ENCODE data around the gene SMYD2.

- TF ChIP-seq POLR2AphosphoS5 (IDR thresholded peaks at IDR 0.05; ENCODE audit: low read depth) (no peak), JUNB (IDR thresholded peaks at IDR 0.05; ENCODE audit: unreplicated experiment) (no peak), CTCF (conservative IDR thresholded peaks at IDR 0.05; ENCODE audit: low read depth in 2 of 2) (no peak), REST (IDR thresholded peaks at IDR 0.05; ENCODE audit: unreplicated experiment) (no peak), CREB1 (CRISPR knock-in tag; IDR thresholded peaks at IDR 0.05; ENCODE audit: low read depth) (no peak), EZH2phosphoT487 (IDR thresholded peaks at IDR 0.05; ENCODE audit: unreplicated experiment) (no peak), EZH2 (IDR thresholded peaks at IDR 0.05; ENCODE audit: low read depth, unreplicated experiment) (no peak), ZNF114 (CRISPR knock-in tag; IDR thresholded peaks at IDR 0.05) (no peak), NANOG (IDR thresholded peaks at IDR 0.05; ENCODE audit: borderline replicate concordance) (no peak), STAT1 (IDR thresholded peaks at IDR 0.05; ENCODE audit: unreplicated experiment) (no peak)
- TF ChIP-seq, protein P1, sequence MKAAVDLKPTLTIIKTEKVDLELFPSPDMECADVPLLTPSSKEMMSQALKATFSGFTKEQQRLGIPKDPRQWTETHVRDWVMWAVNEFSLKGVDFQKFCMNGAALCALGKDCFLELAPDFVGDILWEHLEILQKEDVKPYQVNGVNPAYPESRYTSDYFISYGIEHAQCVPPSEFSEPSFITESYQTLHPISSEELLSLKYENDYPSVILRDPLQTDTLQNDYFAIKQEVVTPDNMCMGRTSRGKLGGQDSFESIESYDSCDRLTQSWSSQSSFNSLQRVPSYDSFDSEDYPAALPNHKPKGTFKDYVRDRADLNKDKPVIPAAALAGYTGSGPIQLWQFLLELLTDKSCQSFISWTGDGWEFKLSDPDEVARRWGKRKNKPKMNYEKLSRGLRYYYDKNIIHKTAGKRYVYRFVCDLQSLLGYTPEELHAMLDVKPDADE (IDR thresholded peaks at IDR 0.05): no peak
Measured at GRCh38 chr1:214364386-214364785, 83.4 kb downstream of the SMYD2 start.

Data from GM23338 (cell line).